Trophoblast cell (in vitro differentiated cells and primary cell): ENCODE measurements around the gene PAM16.

ENCODE experiments used
- DNase-seq, 2 donors: peaks; one replicate each; pipeline ENCODE4 v3.0.0-alpha.2; 2016
- H2AFZ ChIP-seq: 2 replicates; pipeline ENCODE4 v1.6.1; 2013; ENCODE audit warnings: low read length, moderate library complexity, mild to moderate bottlenecking; ENCODE audit not compliant: insufficient read depth, poor library complexity
- H2AK5ac ChIP-seq: 2 replicates; pipeline ENCODE4 v1.6.1; 2013; ENCODE audit warnings: mild to moderate bottlenecking, low read length
- H2BK120ac ChIP-seq: 2 replicates; pipeline ENCODE4 v1.6.1; 2013; ENCODE audit warnings: low read length, mild to moderate bottlenecking, moderate library complexity; ENCODE audit not compliant: insufficient read depth, poor library complexity
- H2BK12ac ChIP-seq: 2 replicates; pipeline ENCODE4 v1.6.1; 2013; ENCODE audit warnings: mild to moderate bottlenecking, low read length, moderate library complexity
- H2BK5ac ChIP-seq: 2 replicates; pipeline ENCODE4 v1.6.1; 2013; ENCODE audit warnings: low read length, low read depth, moderate library complexity, mild to moderate bottlenecking; ENCODE audit not compliant: poor library complexity
- H3K14ac ChIP-seq: 2 replicates; pipeline ENCODE4 v1.6.1; 2013; ENCODE audit warnings: mild to moderate bottlenecking, low read length
- H3K18ac ChIP-seq: 2 replicates; pipeline ENCODE4 v1.6.1; 2013; ENCODE audit warnings: mild to moderate bottlenecking, low read length
- H3K23ac ChIP-seq: 2 replicates; pipeline ENCODE4 v1.6.1; 2013; ENCODE audit warnings: low read length
- H3K27ac ChIP-seq: 2 replicates; pipeline ENCODE4 v1.5.1; 2013; ENCODE audit warnings: low read depth, mild to moderate bottlenecking, inconsistent platforms, low read length, moderate library complexity
- H3K27me3 ChIP-seq: 2 replicates; pipeline ENCODE4 v1.6.1; 2013; ENCODE audit warnings: inconsistent platforms, mild to moderate bottlenecking, low read length, moderate library complexity; ENCODE audit not compliant: insufficient read depth
- H3K36me3 ChIP-seq, 2 experiments: 1 replicate in 1 of 2; 2 replicates in 1 of 2; pipeline ENCODE4 v1.6.1; 2013; ENCODE audit warnings: low read length in 2 of 2, mild to moderate bottlenecking in 2 of 2, moderate library complexity in 1 of 2; ENCODE audit not compliant: insufficient read depth in 2 of 2, control insufficient read depth in 1 of 2
- H3K4ac ChIP-seq: 2 replicates; pipeline ENCODE4 v1.6.1; 2013; ENCODE audit warnings: low read depth, mild to moderate bottlenecking, low read length, moderate library complexity
- H3K4me1 ChIP-seq, 2 experiments: 1 replicate in 1 of 2; 2 replicates in 1 of 2; pipeline ENCODE4 v1.6.1; 2013; ENCODE audit warnings: low read length in 2 of 2, mild to moderate bottlenecking in 2 of 2, moderate library complexity in 1 of 2; ENCODE audit not compliant: insufficient read depth in 2 of 2, control insufficient read depth in 1 of 2
- H3K4me2 ChIP-seq: 2 replicates; pipeline ENCODE4 v1.6.1; 2013; ENCODE audit warnings: inconsistent platforms, mild to moderate bottlenecking, low read length, moderate library complexity
- H3K4me3 ChIP-seq: 2 replicates; pipeline ENCODE4 v1.5.1; 2013; ENCODE audit warnings: mild to moderate bottlenecking, low read depth, low read length, inconsistent platforms
- H3K79me1 ChIP-seq: one replicate; pipeline ENCODE4 v1.6.1; 2013; ENCODE audit warnings: low read length
- H3K79me2 ChIP-seq: 2 replicates; pipeline ENCODE4 v1.6.1; 2013; ENCODE audit warnings: low read length, mild to moderate bottlenecking; ENCODE audit not compliant: control insufficient read depth, insufficient read depth, poor library complexity
- H3K9ac ChIP-seq: 2 replicates; pipeline ENCODE4 v1.6.1; 2013; ENCODE audit warnings: mild to moderate bottlenecking, low read length
- H3K9me3 ChIP-seq: 2 replicates; pipeline ENCODE4 v1.6.1; 2013; ENCODE audit warnings: low read depth, mild to moderate bottlenecking, control low read depth, inconsistent platforms, low read length; ENCODE audit not compliant: insufficient read depth
- H4K12ac ChIP-seq: 2 replicates; pipeline ENCODE4 v1.6.1; 2013; ENCODE audit warnings: low read depth, mild to moderate bottlenecking, low read length, moderate library complexity
- H4K8ac ChIP-seq: 2 replicates; pipeline ENCODE4 v1.6.1; 2013; ENCODE audit warnings: low read depth, mild to moderate bottlenecking, low read length, moderate library complexity
- H4K91ac ChIP-seq: one replicate; pipeline ENCODE4 v1.6.1; 2013; ENCODE audit warnings: low read depth, mild to moderate bottlenecking, low read length, moderate library complexity
- WGBS: extraction: QIAGEN DNeasy Blood & Tissue Kit; methylation state at CpG from one replicate; pipeline ENCODE4 v1.1.7; 2013; ENCODE audit warnings: missing lambda C conversion rate; ENCODE audit not compliant: insufficient read length, insufficient coverage; ENCODE audit errors: extremely low coverage; 5-methylcytosine and 5-hydroxymethylcytosine counted together

PAM16 gene

GRCh38 chr16:4381935-4382794 is 31.0 kb upstream of the PAM16 start:
- no peak overlapping the region for H3K14ac ChIP-seq
- peaks cover 11% of the 10 kb centered on the region for H3K79me1 ChIP-seq
- H3K4ac ChIP-seq = no peak overlapping the region
- WGBS = no CpG with 5 or more reads among the region's 55 CpGs
- no peak overlapping the region for H2AFZ ChIP-seq
- no peak overlapping the region for H3K9ac ChIP-seq
- H3K4me3 ChIP-seq = no peak overlapping the region
- no peak overlapping the region for H2BK120ac ChIP-seq
- no peak overlapping the region for H4K12ac ChIP-seq
- peaks cover 4% of the 10 kb centered on the region for H3K9me3 ChIP-seq
- H2BK5ac ChIP-seq = no peak overlapping the region
- H4K91ac ChIP-seq = no peak overlapping the region
- no peak overlapping the region for H3K23ac ChIP-seq
- H2BK12ac ChIP-seq = no peak overlapping the region
- H2AK5ac ChIP-seq = no peak overlapping the region
- no peak overlapping the region for H3K4me2 ChIP-seq
- no peak overlapping the region for H3K27ac ChIP-seq
- H3K36me3 ChIP-seq = peaks cover 39 to 40% of the 10 kb centered on the region in 2 experiments
- peaks cover 27 to 50% of the 10 kb centered on the region in 2 experiments for H3K4me1 ChIP-seq
- DNase-seq = no peak
- no peak overlapping the region for H3K18ac ChIP-seq
- H4K8ac ChIP-seq = no peak overlapping the region
- no peaks in the 10 kb centered on the region for H3K27me3 ChIP-seq
- peaks cover 4% of the 10 kb centered on the region for H3K79me2 ChIP-seq

GRCh38 chr16:4381072-4381934 is 30.2 kb upstream of the PAM16 start:
- Histone ChIP-seq H3K79me2 (peaks cover 3% of the 10 kb centered on the region), H4K8ac (no peak overlapping the region), H3K18ac (no peak overlapping the region), H2AK5ac (no peak overlapping the region), H3K14ac (no peak overlapping the region), H2BK5ac (no peak overlapping the region), H3K23ac (no peak overlapping the region), H2AFZ (no peak overlapping the region), H3K4me1 (peaks cover 26 to 48% of the 10 kb centered on the region in 2 experiments), H2BK120ac (no peak overlapping the region), H3K27ac (no peak overlapping the region), H3K4me3 (no peak overlapping the region), H3K36me3 (peaks cover 40 to 41% of the 10 kb centered on the region in 2 experiments), H3K4me2 (no peak overlapping the region), H3K9me3 (peaks cover 4% of the 10 kb centered on the region), H4K12ac (no peak overlapping the region), H2BK12ac (no peak overlapping the region), H4K91ac (no peak overlapping the region), H3K79me1 (peaks cover 3% of the 10 kb centered on the region), H3K9ac (no peak overlapping the region), H3K4ac (no peak overlapping the region), H3K27me3 (no peaks in the 10 kb centered on the region)
- WGBS = no CpG with 5 or more reads among the region's 59 CpGs
- DNase-seq = peak; percentile 59 to 61

- Histone ChIP-seq H4K12ac (no peak overlapping the region), H3K27ac (no peak overlapping the region), H3K79me1 (no peaks in the 10 kb centered on the region), H3K36me3 (peaks cover 39 to 43% of the 10 kb centered on the region in 2 experiments), H4K8ac (no peak overlapping the region), H3K9ac (no peak overlapping the region), H3K79me2 (peaks cover 5% of the 10 kb centered on the region), H2AFZ (no peak overlapping the region), H3K9me3 (peaks cover 4% of the 10 kb centered on the region), H3K23ac (no peak overlapping the region), H3K14ac (no peak overlapping the region), H2AK5ac (no peak overlapping the region), H2BK5ac (no peak overlapping the region), H2BK12ac (no peak overlapping the region), H3K4ac (no peak overlapping the region), H2BK120ac (no peak overlapping the region), H3K4me1 (peaks cover 29 to 51% of the 10 kb centered on the region in 2 experiments), H3K27me3 (no peaks in the 10 kb centered on the region), H3K4me3 (no peak overlapping the region), H3K18ac (no peak overlapping the region), H3K4me2 (no peak overlapping the region), H4K91ac (no peak overlapping the region)
- no peak for DNase-seq
- no CpG with 5 or more reads among the region's 26 CpGs for WGBS
These were observed 29.3 kb upstream of the PAM16 start for GRCh38 chr16:4380119-4381063.
